Heart left ventricle (tissue), 13 donors: ENCODE measurements around the gene SLC7A11.

Experiments
- CTCF ChIP-seq, 12 donors: fragments of 200-600 bp; sonication (generic) in 4 of 12; IDR thresholded peaks; one replicate each; pipeline versions ENCODE4 v1.5.0 to v1.8.0; 2018 to 2022; ENCODE audit warnings: antibody characterized with exemption in 12 of 12, mild to moderate bottlenecking in 5 of 12
- POLR2A ChIP-seq, 2 donors: fragments of 450-650 bp; IDR thresholded peaks; one replicate each; pipeline ENCODE4 v1.6.1; 2017; ENCODE audit warnings: antibody characterized with exemption in 2 of 2, mild to moderate bottlenecking in 2 of 2, moderate library complexity in 2 of 2
- donor health status: ischemic (EF 13 %, LVEDD 7.1; RV severe dilation, severe dysfunction).
- donor health status: DM: no; HTN: yes; CAD: no.
- donor health status: DM: no; HTN: no; CAD: no.
- donor health status: ischemic (EF 25% LVEDD 6.9; RV normal size, moderate dysfunction).
- donor health status: ischemic (EF 25% LVEDD 5.7; RV mildly dilated, moderate dysfunction).
- donor health status: ischemic (EF 35%, LVEDD 5.7; RV mildly dilated, moderate dysfunction).
- donor health status: nonischemic (EF 11% LVEDD 7.7; RV severe dilation, severe dysfunction).
- donor health status: DM: yes; HTN: yes; CAD: no.
- donor health status: PGD.
- donor health status: ischemic (EF 29% LVEDD 5.4; RV normal size, mild dysfunction).
- donor health status: nonischemic (EF 23%, LVEDD 6.1; RV moderate dilation, normal function).

GRCh38 chr4:138140879-138141278 is 101.3 kb downstream of the SLC7A11 start:
- no peak for TF ChIP-seq POLR2A (IDR thresholded peaks at IDR 0.05)
- no peak for TF ChIP-seq CTCF (IDR thresholded peaks at IDR 0.05)
